CD14-positive monocyte (primary cell): Measurements from ENCODE around the gene MCF2L. TPM values are rescaled to one million over a fixed set of nuclear protein-coding genes. Genes with fewer than 3 reads are reported as not detected.

Source experiments
- DNase-seq, 3 donors: peaks; one replicate each; pipeline ENCODE4 v3.0.0-alpha.2; 2011 to 2022
- H2AFZ ChIP-seq: 2 replicates; pipeline ENCODE4 v1.6.0; 2012; ENCODE audit warnings: mild to moderate bottlenecking, low read depth, low read length, inconsistent platforms; ENCODE audit not compliant: insufficient read depth, poor library complexity, severe bottlenecking
- H3K27ac ChIP-seq, 2 donors: 1 replicate in 1 of 2; 2 replicates in 1 of 2; pipeline ENCODE4 v1.5.1; 2012 to 2013; ENCODE audit warnings: low read length in 2 of 2, control low read depth in 1 of 2, inconsistent platforms in 1 of 2, low read depth in 1 of 2, mild to moderate bottlenecking in 1 of 2
- H3K27me3 ChIP-seq, 2 donors: one replicate each; pipeline versions ENCODE4 v1.6.0 to v1.6.1; 2011 to 2013; ENCODE audit warnings: low read length in 2 of 2; ENCODE audit not compliant: control insufficient read depth in 2 of 2, insufficient read depth in 2 of 2
- H3K36me3 ChIP-seq, 2 donors: replicated peaks in 1 of 2; 1 replicate in 1 of 2; 2 replicates in 1 of 2; pipeline versions ENCODE4 v1.5.1 to v1.6.1; 2012 to 2013; ENCODE audit warnings: low read length in 2 of 2, control low read depth in 1 of 2, inconsistent platforms in 1 of 2, mild to moderate bottlenecking in 1 of 2; ENCODE audit not compliant: insufficient read depth in 2 of 2, control insufficient read depth in 1 of 2
- H3K4me1 ChIP-seq, 2 donors: 1 replicate in 1 of 2; 2 replicates in 1 of 2; pipeline versions ENCODE4 v1.5.1 to v1.6.1; 2012 to 2013; ENCODE audit warnings: low read length in 2 of 2, control low read depth in 1 of 2, inconsistent platforms in 1 of 2, mild to moderate bottlenecking in 1 of 2, moderate library complexity in 1 of 2; ENCODE audit not compliant: insufficient read depth in 2 of 2, control insufficient read depth in 1 of 2
- H3K4me2 ChIP-seq: replicated peaks from 2 replicates; pipeline ENCODE3; 2012; ENCODE audit warnings: low read length, moderate library complexity, mild to moderate bottlenecking; ENCODE audit not compliant: poor library complexity, severe bottlenecking; ENCODE audit errors: extremely low read depth
- H3K4me3 ChIP-seq, 3 experiments: fragments of 200-600 bp in 1 of 3; sonication (generic) in 1 of 3; replicated peaks in 1 of 3; 1 replicate in 2 of 3; 2 replicates in 1 of 3; pipeline ENCODE4 v1.5.1; 2011 to 2013; ENCODE audit warnings: low read length in 3 of 3, mild to moderate bottlenecking in 3 of 3, control low read depth in 2 of 3, low read depth in 2 of 3, inconsistent platforms in 1 of 3, moderate library complexity in 1 of 3
- H3K79me2 ChIP-seq: 2 replicates; pipeline ENCODE4 v1.6.0; 2012; ENCODE audit warnings: mild to moderate bottlenecking, control low read depth, inconsistent platforms, low read length, moderate library complexity; ENCODE audit not compliant: insufficient read depth
- H3K9ac ChIP-seq: 2 replicates; pipeline ENCODE4 v1.6.0; 2017; ENCODE audit warnings: low read length, mild to moderate bottlenecking; ENCODE audit not compliant: insufficient read depth, poor library complexity, severe bottlenecking
- H3K9me3 ChIP-seq, 2 donors: replicated peaks in 1 of 2; 1 replicate in 1 of 2; 2 replicates in 1 of 2; pipeline versions ENCODE4 v1.5.1 to v1.6.1; 2012 to 2013; ENCODE audit warnings: low read length in 2 of 2, control low read depth in 1 of 2; ENCODE audit not compliant: control insufficient read depth in 1 of 2, insufficient read depth in 1 of 2
- H4K20me1 ChIP-seq: 2 replicates; pipeline ENCODE4 v1.6.0; 2012; ENCODE audit warnings: mild to moderate bottlenecking, low read length, control low read depth, moderate library complexity; ENCODE audit not compliant: insufficient read depth
- H3K27ac Mint-ChIP-seq, 7 donors: one replicate each; pipeline ENCODE4 v1.8.0; 2020; ENCODE audit warnings: mild to moderate bottlenecking in 7 of 7, mixed read lengths in 7 of 7, moderate library complexity in 6 of 7, inconsistent platforms in 2 of 7
- H3K27me3 Mint-ChIP-seq, 3 donors: one replicate each; pipeline ENCODE4 v1.8.0; 2021 to 2022; ENCODE audit warnings: low read depth in 3 of 3, mild to moderate bottlenecking in 3 of 3, mixed read lengths in 3 of 3, moderate library complexity in 3 of 3, inconsistent platforms in 1 of 3
- H3K36me3 Mint-ChIP-seq, 2 donors: one replicate each; pipeline ENCODE4 v1.8.0; 2020; ENCODE audit warnings: mixed read lengths in 2 of 2, inconsistent platforms in 1 of 2, mild to moderate bottlenecking in 1 of 2
- H3K4me1 Mint-ChIP-seq: one replicate; pipeline ENCODE4 v1.8.0; 2020; ENCODE audit warnings: mild to moderate bottlenecking, mixed read lengths
- H3K4me3 Mint-ChIP-seq, 2 donors: one replicate each; pipeline ENCODE4 v1.8.0; 2020; ENCODE audit warnings: mild to moderate bottlenecking in 2 of 2, mixed read lengths in 2 of 2, moderate library complexity in 1 of 2
- H3K9me3 Mint-ChIP-seq, 7 donors: one replicate each; pipeline ENCODE4 v1.8.0; 2020 to 2022; ENCODE audit warnings: mixed read lengths in 7 of 7, mild to moderate bottlenecking in 6 of 7, moderate library complexity in 6 of 7, inconsistent platforms in 2 of 7
- WGBS: methylation state at CpG from one replicate; pipeline ENCODE4 v1.1.5; 2013; ENCODE audit warnings: missing lambda C conversion rate; ENCODE audit not compliant: insufficient coverage; 5-methylcytosine and 5-hydroxymethylcytosine counted together
- intact Hi-C, 2 donors: fragments of 100-400 bp; cut with micrococcal nuclease; formaldehyde crosslinking; loops; one replicate each; pipeline versions ENCODE4 v1.15.0 to v1.15.1; 2023
- polyA plus RNA-seq, 3 donors: library from polyadenylated mRNA; depleted of rRNA in 1 of 3; unstranded in 2 of 3; stranded (reverse) in 1 of 3; fragments of 300-500 nt in 2 of 3; fragments of >200 nt in 1 of 3; fragmentation: Illumina TruSeq in 2 of 3; gene quantifications; 1 replicate in 2 of 3; 2 replicates in 1 of 3; pipeline ENCODE4 v1.2.3, GENCODE V29; 2012 to 2021
- TF ChIP-seq, protein P1 (sequence below): fragments of 200-600 bp; IDR thresholded peaks from one replicate; pipeline ENCODE4 v1.8.0; 2022; ENCODE audit warnings: antibody characterized with exemption, mild to moderate bottlenecking

Gene MCF2L
- polyA plus RNA-seq, 3 donors: not detected

DNA sequence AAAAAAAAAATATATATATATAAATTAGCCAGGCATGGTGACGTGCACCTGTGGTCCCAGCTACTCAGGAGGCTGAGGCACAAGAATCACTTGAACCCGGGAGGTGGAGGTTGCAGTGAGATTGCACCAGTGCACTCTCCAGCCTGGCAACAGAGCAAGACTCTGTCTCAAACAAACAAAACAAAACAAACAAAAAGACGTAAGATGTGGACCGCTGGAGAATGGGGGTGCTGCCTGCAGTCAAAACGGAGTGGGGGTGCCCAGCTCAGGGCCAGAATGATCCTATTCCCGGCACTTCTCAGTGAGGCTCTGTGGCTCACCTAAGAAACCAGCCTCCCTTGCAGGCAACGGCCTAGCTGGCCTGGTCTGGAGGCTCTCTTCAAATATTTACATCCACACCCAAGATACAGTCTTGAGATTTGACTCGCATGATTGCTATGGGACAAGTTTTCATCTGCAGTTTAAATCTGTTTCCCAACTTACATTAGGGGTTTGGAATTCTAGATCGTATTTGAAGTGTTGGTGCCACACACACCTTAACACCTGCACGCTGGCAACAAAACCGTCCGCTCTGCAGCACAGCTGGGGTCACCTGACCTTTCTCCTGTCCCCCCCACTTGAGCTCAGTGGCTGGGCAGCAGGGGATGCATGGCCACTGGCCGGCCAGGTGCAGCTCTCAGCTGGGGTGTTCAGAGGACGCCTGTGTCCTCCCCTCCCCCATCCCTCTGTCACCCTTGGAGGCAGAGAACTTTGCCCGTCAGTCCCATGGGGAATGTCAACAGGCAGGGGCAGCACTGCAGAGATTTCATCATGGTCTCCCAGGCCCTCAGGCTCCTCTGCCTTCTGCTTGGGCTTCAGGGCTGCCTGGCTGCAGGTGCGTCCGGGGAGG, 136.3 kb downstream of the MCF2L start, which contains the start of gene F7:
F7 (plus strand) TSS at position 760 of the 889 bp plus-strand sequence; CDS start at position 811, 51 bp downstream.
- no peak within 1 kb of the TSS for H3K4me3 Mint-ChIP-seq
- H3K36me3 Mint-ChIP-seq: no peaks in the 10 kb centered on the region
- intact Hi-C loops: no loop called here
- Histone ChIP-seq H3K27me3 (peaks cover 2 to 11% of the 10 kb centered on the region in 2 donors), H3K9ac (no peak within 1 kb of the TSS), H2AFZ (no peak within 1 kb of the TSS), H3K9me3 (peaks cover 13 to 17% of the 10 kb centered on the region in 2 donors), H3K27ac (no peak within 1 kb of the TSS), H3K4me1 (no peaks in the 10 kb centered on the region), H4K20me1 (no peaks in the 10 kb centered on the region), H3K4me3 (no peak within 1 kb of the TSS), H3K4me2 (no peak within 1 kb of the TSS), H3K36me3 (no peaks in the 10 kb centered on the region), H3K79me2 (no peaks in the 10 kb centered on the region)
- TF ChIP-seq, protein P1, sequence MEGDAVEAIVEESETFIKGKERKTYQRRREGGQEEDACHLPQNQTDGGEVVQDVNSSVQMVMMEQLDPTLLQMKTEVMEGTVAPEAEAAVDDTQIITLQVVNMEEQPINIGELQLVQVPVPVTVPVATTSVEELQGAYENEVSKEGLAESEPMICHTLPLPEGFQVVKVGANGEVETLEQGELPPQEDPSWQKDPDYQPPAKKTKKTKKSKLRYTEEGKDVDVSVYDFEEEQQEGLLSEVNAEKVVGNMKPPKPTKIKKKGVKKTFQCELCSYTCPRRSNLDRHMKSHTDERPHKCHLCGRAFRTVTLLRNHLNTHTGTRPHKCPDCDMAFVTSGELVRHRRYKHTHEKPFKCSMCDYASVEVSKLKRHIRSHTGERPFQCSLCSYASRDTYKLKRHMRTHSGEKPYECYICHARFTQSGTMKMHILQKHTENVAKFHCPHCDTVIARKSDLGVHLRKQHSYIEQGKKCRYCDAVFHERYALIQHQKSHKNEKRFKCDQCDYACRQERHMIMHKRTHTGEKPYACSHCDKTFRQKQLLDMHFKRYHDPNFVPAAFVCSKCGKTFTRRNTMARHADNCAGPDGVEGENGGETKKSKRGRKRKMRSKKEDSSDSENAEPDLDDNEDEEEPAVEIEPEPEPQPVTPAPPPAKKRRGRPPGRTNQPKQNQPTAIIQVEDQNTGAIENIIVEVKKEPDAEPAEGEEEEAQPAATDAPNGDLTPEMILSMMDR: no peak
- H3K27ac Mint-ChIP-seq: no peak within 1 kb of the TSS
- WGBS: 82% methylated on average over 8 of the region's 17 CpGs
- no peaks in the 10 kb centered on the region for H3K4me1 Mint-ChIP-seq
- no peak for DNase-seq
- H3K9me3 Mint-ChIP-seq: peaks cover 0 to 12% (median 10%) of the 10 kb centered on the region in 7 donors
- H3K27me3 Mint-ChIP-seq: peaks cover 8 to 18% (median 11%) of the 10 kb centered on the region in 3 donors

DNA sequence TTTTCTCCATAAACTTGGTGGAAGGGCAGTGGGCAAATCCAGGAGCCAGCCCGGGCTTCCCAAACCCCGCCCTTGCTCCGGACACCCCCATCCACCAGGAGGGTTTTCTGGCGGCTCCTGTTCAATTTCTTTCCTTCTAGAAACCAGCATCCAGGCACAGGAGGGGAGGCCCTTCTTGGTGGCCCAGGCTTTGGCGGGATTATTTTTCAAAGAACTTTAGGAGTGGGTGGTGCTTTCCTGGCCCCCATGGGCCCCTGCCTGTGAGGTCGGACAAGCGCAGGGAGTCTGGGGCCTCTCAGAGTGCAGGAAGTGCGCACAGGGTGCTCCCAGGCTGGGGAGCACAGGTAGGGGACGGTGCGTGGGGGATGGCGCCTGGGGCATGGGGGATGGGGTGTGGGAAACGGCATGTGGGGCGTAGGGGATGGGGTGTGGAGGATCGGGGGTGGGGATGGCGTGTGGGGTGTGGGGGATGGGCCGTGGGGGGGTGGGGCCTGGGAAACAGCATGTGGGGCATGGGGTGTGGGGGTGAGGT, 137.0 kb downstream of the MCF2L start:
- Histone ChIP-seq H3K27ac (no peak overlapping the region), H3K27me3 (peaks cover 7 to 16% of the 10 kb centered on the region in 2 donors), H3K9ac (no peak overlapping the region), H3K9me3 (peaks cover 13 to 17% of the 10 kb centered on the region in 2 donors), H3K4me2 (no peak overlapping the region), H3K79me2 (no peaks in the 10 kb centered on the region), H3K4me3 (no peak overlapping the region), H4K20me1 (no peaks in the 10 kb centered on the region), H2AFZ (no peak overlapping the region), H3K4me1 (no peaks in the 10 kb centered on the region), H3K36me3 (no peaks in the 10 kb centered on the region)
- intact Hi-C loops: no loop called here
- 77% methylated on average over 7 of the region's 16 CpGs for WGBS
- Mint-ChIP-seq H3K4me3 (no peak overlapping the region), H3K4me1 (no peaks in the 10 kb centered on the region), H3K27me3 (peaks cover 11 to 26% (median 16%) of the 10 kb centered on the region in 3 donors), H3K27ac (no peak overlapping the region), H3K36me3 (no peaks in the 10 kb centered on the region), H3K9me3 (peaks cover 0 to 13% (median 11%) of the 10 kb centered on the region in 7 donors)
- no peak for DNase-seq
- TF ChIP-seq, protein P1: no peak
